Right lobe of liver (tissue), 4 donors: Measurements from ENCODE around the gene PCLO.
"Not testable (repeated sequence)": the region's sequence is repeated elsewhere in the genome, so short reads cannot be mapped to it uniquely, and the experiment has no call there.

Experiments
- CTCF ChIP-seq, 4 donors: fragments of 200-600 bp in 3 of 4; fragments of 450-650 bp in 1 of 4; IDR thresholded peaks; one replicate each; pipeline versions ENCODE4 v1.5.1 to v1.8.0; 2016 to 2022; ENCODE audit warnings: antibody characterized with exemption in 4 of 4, mild to moderate bottlenecking in 2 of 4
- POLR2A ChIP-seq: fragments of 450-650 bp; IDR thresholded peaks from one replicate; pipeline ENCODE4 v1.6.1; 2017; ENCODE audit warnings: antibody characterized with exemption, mild to moderate bottlenecking
- donor health status: DM: no; HTN: no; CAD: no.
- donor health status: DM: no; HTN: no; CAD: no.
- donor health status: DM: no; HTN: yes; CAD: no.

GRCh38 chr7:82894341-82894740 lies 268.3 kb downstream of the PCLO start:
- not testable (repeated sequence) for TF ChIP-seq CTCF (IDR thresholded peaks at IDR 0.05); POLR2A
